Islet precursor cell (in vitro differentiated cells): ENCODE results near the gene ADGRG3.
"Not testable (repeated sequence)": the region's sequence is repeated elsewhere in the genome, so short reads cannot be mapped to it uniquely, and the experiment has no call there.

Experiments used
- DNase-seq: peaks from one replicate; pipeline ENCODE4 v3.0.0-alpha.2; 2018

ADGRG3 gene

DNA sequence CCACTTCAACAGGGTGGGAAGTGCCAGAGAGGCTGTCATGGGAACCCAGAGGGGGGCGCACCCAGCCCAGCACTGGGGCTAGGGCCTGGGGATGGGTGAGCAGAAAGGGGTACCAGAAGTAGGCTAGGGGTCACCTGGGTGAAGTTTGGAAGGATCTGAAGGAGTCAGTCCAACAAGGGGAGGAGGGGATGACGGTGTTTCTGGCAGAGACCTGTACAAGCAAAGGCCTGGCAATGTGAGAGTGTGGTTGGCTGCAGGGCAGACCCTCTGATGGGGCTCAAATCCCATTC lies 54.0 kb downstream of the ADGRG3 start:
- no peak for DNase-seq

DNA sequence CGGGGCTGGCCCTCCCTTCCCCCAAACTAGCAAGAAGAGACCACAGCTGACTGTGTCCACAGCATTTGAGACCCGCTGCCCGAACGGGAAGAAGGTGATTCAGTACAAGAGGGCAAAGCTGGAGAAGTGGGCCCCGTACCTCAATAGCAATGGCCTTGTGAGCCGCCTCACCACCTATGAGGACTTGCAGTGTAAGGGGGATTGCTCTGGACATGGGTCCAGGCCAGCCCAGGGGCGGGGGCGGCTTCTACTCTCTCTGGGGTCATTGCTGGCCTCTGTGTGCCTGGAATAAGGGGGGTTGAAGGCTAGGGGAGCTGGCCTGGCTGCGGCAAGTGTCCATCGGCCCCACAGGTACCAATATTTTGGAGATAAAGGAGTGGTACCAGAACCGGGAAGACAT lies 54.5 kb downstream of the ADGRG3 start:
- DNase-seq: no peak

- DNase-seq: peak; percentile 57
Measured at GRCh38 chr16:57723170-57723569, 55.1 kb downstream of the ADGRG3 start.

GRCh38 chr16:57724531-57724930 lies 56.4 kb downstream of the ADGRG3 start:
- DNase-seq: no peak

GRCh38 chr16:57725151-57725550 lies 57.0 kb downstream of the ADGRG3 start:
- no peak for DNase-seq

DNA sequence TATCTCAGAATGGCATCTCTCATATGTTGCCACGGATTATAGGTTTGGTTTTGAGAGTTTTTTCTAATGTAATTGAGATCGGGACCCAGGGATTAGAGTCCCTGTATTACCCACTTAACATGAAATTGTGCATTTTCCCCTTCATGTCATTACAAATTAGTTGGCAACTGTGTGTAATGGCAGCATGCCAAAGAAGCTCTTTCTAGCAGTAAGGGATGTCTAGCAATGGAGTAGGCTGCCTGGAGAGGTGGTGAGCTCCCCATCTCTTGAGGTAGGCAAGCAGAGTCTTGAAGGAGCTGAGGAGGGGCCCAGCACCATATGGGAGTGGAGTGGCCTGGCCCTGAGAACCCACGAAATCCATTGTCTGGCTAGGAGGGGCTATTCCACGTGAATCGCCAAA lies 57.4 kb downstream of the ADGRG3 start:
- no peak for DNase-seq

GRCh38 chr16:57725976-57726375 lies 57.9 kb downstream of the ADGRG3 start:
- DNase-seq: no peak

DNA sequence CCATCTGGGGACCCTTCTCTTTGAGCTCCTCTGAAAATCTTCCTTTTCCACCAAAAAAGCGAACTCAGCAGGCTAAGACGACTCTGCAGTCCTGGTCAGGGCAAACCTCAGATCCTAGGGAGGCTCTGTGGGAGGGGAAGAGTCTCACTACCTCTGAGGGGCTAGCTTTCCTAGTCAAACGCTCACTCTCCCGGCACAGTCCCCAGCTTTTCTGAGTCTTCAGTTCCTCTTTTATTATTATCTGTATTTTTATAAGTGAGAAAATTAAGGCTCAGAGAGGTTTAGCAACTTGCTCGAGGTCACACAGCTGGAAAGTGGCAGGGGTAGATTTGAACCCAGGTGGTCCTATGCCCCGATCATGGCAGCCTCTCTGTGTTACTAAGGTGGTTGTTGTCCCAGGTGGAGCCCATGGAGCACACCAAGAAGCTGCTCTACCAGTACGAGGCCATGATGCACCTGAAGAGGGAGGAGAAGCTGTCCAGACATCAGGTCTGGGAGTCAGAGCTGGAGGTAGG lies 58.4 kb downstream of the ADGRG3 start:
- DNase-seq: no peak

DNA sequence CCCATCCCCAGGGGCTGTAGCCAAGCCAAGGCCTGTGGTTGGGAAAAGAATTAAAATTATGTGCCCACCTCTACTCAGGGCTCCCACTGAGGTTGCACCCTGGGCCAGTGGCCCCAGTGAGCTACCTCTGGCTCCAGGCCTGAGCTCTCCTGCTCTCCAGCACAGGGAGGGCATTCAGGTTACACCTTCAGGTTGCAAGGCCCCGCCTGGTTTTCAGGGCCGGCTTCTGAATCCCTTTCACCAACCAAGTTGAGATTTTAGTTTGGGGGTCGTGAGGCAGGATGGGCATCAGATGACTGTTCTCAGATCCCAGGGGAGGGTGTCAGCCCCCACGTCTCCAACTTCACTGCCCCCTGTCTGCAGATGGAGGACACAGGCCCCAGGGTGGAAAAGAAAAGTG lies 59.5 kb downstream of the ADGRG3 start:
- no peak for DNase-seq

- DNase-seq: no peak
Measured at GRCh38 chr16:57728336-57729181, 60.5 kb downstream of the ADGRG3 start.

GRCh38 chr16:57729182-57729484 lies 61.0 kb downstream of the ADGRG3 start:
- no peak for DNase-seq

GRCh38 chr16:57729852-57730251 lies 61.7 kb downstream of the ADGRG3 start:
- not testable (repeated sequence) for DNase-seq

DNA sequence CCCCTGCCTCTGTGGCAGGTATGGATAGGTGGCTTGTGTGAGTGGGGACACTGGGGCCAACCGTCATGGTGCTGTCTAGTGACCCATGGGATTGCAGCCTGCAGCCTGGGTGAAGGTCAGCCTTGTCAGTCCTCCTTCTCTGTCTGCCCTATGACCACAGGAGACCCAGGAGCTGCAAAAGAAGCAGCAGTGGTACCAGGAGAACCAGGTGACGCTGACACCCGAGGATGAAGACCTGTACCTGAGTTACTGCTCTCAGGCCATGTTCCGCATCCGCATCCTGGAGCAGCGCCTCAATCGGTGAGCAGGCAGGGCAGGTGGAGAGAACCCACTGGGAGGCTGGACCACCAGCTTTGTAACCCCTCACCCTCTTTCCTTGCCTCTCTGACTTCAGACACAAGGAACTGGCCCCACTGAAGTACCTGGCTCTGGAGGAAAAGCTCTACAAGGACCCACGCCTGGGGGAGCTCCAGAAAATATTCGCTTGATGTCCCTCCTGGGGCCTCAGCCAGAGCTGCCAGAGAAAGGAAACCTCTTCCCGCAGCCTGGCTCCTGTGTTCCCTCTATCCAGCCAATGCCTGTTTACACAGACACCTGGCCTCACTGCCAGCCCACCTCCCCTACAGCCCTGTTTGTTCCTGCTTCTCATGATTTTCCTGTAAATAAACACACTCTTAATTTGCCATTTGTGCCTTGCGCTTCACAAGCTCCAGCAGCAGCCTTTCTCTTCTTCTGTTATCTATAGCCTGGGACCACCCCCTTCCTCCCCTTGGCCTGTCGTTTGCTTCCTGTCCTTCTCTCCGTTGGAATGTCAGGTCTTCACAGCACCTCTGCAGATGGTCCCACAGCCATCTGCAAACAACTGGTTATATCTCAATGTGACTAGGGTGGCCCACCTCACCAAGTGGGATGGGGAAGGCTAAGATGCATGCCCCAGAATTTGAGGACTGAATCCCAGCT lies 62.9 kb downstream of the ADGRG3 start:
- peak; percentile 52 for DNase-seq

GRCh38 chr16:57732037-57732436 lies 63.9 kb downstream of the ADGRG3 start:
- no peak for DNase-seq

DNA sequence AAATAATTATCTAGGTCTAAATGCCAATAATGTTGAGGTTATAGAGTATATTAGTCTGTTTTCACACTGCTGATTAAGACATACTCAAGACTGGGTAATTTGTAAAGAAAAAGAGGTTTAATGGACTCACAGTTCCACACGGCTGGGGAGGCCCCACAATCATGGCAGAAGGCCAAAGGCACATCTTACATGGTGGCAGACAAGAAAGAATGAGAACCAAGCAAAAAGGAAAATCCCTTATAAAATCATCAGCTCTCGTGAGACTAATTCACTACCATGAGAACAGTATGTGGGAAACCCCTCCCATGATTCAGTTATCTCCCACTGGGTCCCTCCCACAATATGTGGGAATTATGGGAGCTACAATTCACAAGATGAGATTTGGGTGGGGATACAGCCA lies 64.6 kb downstream of the ADGRG3 start:
- DNase-seq: no peak

GRCh38 chr16:57734308-57734924 lies 66.3 kb downstream of the ADGRG3 start:
- no peak for DNase-seq

DNA sequence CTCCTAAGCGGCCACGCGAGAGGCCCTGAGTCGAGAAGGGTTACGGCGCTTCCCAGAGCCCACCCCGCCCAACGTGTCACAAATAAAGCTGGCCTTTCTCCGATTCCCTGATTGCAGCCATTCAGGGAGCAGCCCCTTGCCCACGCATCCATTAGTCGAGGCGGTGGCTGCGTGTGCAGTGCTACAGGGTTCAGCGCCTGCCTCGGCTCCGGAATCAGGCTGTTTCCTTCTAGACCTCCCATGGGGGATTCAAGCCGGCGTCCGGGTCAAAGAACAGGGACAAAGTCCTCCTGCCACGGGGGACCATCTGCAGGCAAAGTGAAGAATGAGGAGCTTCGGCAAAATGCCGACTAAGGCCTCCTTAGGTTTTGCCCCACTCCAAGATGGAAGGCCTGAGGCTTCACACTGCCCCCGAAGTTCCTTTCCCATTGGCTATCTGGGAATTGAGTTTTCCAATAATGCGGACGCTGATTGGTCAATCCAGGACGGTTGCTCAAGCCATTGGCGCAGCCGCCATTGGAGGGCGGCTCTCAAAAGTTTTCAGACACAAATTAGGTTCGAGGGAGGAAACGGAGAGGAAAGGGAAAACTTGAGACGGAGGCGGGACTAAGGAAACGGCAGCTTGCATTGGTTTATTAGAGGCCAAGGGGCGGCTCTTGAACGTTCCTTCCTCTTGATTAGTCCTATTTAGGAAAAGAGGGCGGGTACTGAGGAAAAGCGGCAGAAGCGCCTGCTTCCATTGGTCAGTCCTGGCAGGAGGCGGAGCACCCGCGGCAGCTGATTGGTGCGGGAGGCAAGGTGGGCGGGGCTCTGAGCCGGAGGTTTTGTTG lies 67.0 kb downstream of the ADGRG3 start:
- peak; percentile 100 for DNase-seq

DNA sequence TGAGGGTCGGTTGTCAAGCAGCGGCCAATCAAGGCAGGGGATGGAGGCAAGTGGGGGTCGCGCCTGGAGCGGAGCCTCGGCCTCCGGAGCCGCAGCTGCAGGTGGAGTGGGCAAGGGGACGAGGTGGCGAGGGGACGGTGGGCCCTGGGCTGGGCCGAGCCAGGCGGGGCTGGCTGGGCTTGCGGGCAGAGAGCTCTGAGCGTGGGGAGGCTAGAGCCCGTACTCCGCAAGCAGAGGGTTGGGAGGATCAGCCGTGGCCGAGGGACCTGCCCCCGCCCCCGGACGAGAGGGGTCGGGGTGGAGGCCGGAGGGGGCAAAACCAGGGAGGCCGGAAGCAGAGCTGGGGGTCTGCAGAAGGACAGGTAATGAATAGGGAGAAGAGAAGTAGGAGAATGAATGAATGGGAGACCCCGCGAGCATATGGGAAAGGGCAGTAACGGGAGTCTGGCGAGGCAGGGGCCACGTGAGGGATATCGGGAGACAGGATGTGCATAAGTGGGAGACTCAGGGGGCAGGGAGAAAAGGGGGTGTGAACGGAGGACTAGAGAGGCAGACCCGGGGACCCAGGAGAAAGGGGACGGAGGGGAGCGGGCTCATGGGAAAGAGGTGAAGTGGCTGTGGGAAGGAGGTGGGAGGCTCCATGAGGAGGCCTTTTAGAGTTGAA lies 67.8 kb downstream of the ADGRG3 start, which contains the start of gene KATNB1:
TSS of gene KATNB1 (plus strand) at position 16 of the 664 bp plus-strand sequence. CDS start 1,474 bp downstream, outside the sequence.
- no peak for DNase-seq

- DNase-seq: peak; percentile 83
Measured at GRCh38 chr16:57736419-57737351, 68.6 kb downstream of the ADGRG3 start.

GRCh38 chr16:57738844-57739243 lies 70.7 kb downstream of the ADGRG3 start:
- peak; percentile 38 for DNase-seq
